IMR-90 (cell line): ENCODE results near the gene PCCA. TPM values are rescaled to one million over a fixed set of nuclear protein-coding genes. Genes with fewer than 3 reads are reported as not detected.

Source experiments
- ATAC-seq: fragments of 200-7000 bp; cut with Tn5 transposase; 2 replicates; pipeline ENCODE4 v1.9.1; 2020; ENCODE audit warnings: low read depth, mild to moderate bottlenecking, moderate library complexity
- BruUV-seq: library from RNA; stranded (reverse); fragments of 400-500 nt; replicated peaks from 2 replicates; lab custom pipeline; 2021; lab: Mats Ljungman, UMichigan
- CTCF ChIA-PET: fragments of 300-600 bp; formaldehyde crosslinking; extraction: SDS; loops from one replicate; lab custom pipeline; 2021; ENCODE audit warnings: antibody characterized with exemption; lab: Yijun Ruan, JAX
- POLR2A ChIA-PET: fragments of 300-600 bp; sonication (Branson Sonifier 250); formaldehyde crosslinking; loops from one replicate; lab custom pipeline; 2022; ENCODE audit warnings: antibody characterized with exemption; ENCODE audit not compliant: unreplicated experiment; lab: Charles Lee
- DNase-seq: peaks from one replicate; pipeline ENCODE4 v3.0.0; 2013
- H2AFZ ChIP-seq: replicated peaks from 2 replicates; pipeline ENCODE3; 2013; ENCODE audit warnings: low read length, mild to moderate bottlenecking; ENCODE audit not compliant: poor library complexity
- H2AK5ac ChIP-seq: 2 replicates; pipeline ENCODE4 v1.6.1; 2013; ENCODE audit warnings: low read depth, low read length, inconsistent platforms
- H2AK9ac ChIP-seq: replicated peaks from 2 replicates; pipeline ENCODE3; 2013; ENCODE audit warnings: mild to moderate bottlenecking, low read depth, low read length, moderate library complexity; ENCODE audit not compliant: poor library complexity
- H2BK120ac ChIP-seq: 2 replicates; pipeline ENCODE4 v1.6.1; 2013; ENCODE audit warnings: low read depth, low read length, inconsistent platforms
- H2BK15ac ChIP-seq: 3 replicates; pipeline ENCODE4 v1.6.1; 2013; ENCODE audit warnings: low read depth, low read length, inconsistent platforms
- H2BK20ac ChIP-seq: 2 replicates; pipeline ENCODE4 v1.6.1; 2013; ENCODE audit warnings: low read depth, mild to moderate bottlenecking, inconsistent platforms, low read length, moderate library complexity
- H2BK5ac ChIP-seq: 2 replicates; pipeline ENCODE4 v1.6.1; 2013; ENCODE audit warnings: mild to moderate bottlenecking, low read depth, low read length, inconsistent platforms; ENCODE audit not compliant: poor library complexity, severe bottlenecking
- H3K14ac ChIP-seq: replicated peaks from 2 replicates; pipeline ENCODE4 v1.6.1; 2013; ENCODE audit warnings: low read depth, low read length, inconsistent platforms
- H3K18ac ChIP-seq: 2 replicates; pipeline ENCODE4 v1.6.1; 2013; ENCODE audit warnings: low read depth, low read length, control low read depth
- H3K23ac ChIP-seq: 2 replicates; pipeline ENCODE4 v1.6.1; 2013; ENCODE audit warnings: low read depth, low read length, inconsistent platforms
- H3K27ac ChIP-seq: 2 replicates; pipeline ENCODE4 v1.5.1; 2013; ENCODE audit warnings: mild to moderate bottlenecking, control low read depth, low read length; ENCODE audit not compliant: insufficient read depth
- H3K27me3 ChIP-seq: 2 replicates; pipeline ENCODE4 v1.6.1; 2013; ENCODE audit warnings: low read length; ENCODE audit not compliant: control insufficient read depth, insufficient read depth
- H3K36me3 ChIP-seq: 2 replicates; pipeline ENCODE4 v1.6.1; 2013; ENCODE audit warnings: low read length, mixed read lengths; ENCODE audit not compliant: control insufficient read depth, insufficient read depth
- H3K4ac ChIP-seq: 2 replicates; pipeline ENCODE4 v1.6.1; 2013; ENCODE audit warnings: low read depth, low read length, inconsistent platforms
- H3K4me1 ChIP-seq: 2 replicates; pipeline ENCODE4 v1.6.1; 2013; ENCODE audit warnings: low read length, mixed read lengths; ENCODE audit not compliant: control insufficient read depth, insufficient read depth
- H3K4me2 ChIP-seq: 2 replicates; pipeline ENCODE4 v1.6.1; 2013; ENCODE audit warnings: low read depth, mild to moderate bottlenecking, control low read depth, low read length, moderate library complexity
- H3K4me3 ChIP-seq: 2 replicates; pipeline ENCODE4 v1.5.1; 2013; ENCODE audit warnings: low read depth, mild to moderate bottlenecking, control low read depth, low read length, moderate library complexity; ENCODE audit not compliant: insufficient read depth
- H3K56ac ChIP-seq: 2 replicates; pipeline ENCODE4 v1.6.1; 2013; ENCODE audit warnings: low read length, inconsistent platforms; ENCODE audit not compliant: insufficient read depth; ENCODE audit errors: extremely low read depth
- H3K79me1 ChIP-seq, 2 experiments: 2 replicates each; pipeline ENCODE4 v1.6.1; 2013; ENCODE audit warnings: low read length in 2 of 2, inconsistent platforms in 1 of 2, low read depth in 1 of 2
- H3K9ac ChIP-seq: 2 replicates; pipeline ENCODE4 v1.6.1; 2013; ENCODE audit warnings: low read depth, low read length, control low read depth
- H3K9me1 ChIP-seq: 2 replicates; pipeline ENCODE4 v1.6.1; 2013; ENCODE audit warnings: low read length, inconsistent platforms; ENCODE audit not compliant: insufficient read depth
- H3K9me3 ChIP-seq: 2 replicates; pipeline ENCODE4 v1.6.1; 2013; ENCODE audit warnings: low read length; ENCODE audit not compliant: control insufficient read depth, insufficient read depth
- H4K20me1 ChIP-seq: 2 replicates; pipeline ENCODE4 v1.6.1; 2013; ENCODE audit warnings: low read length, inconsistent platforms; ENCODE audit not compliant: insufficient read depth
- H4K5ac ChIP-seq: 2 replicates; pipeline ENCODE4 v1.6.1; 2013; ENCODE audit warnings: mild to moderate bottlenecking, low read depth, low read length, control low read depth
- H4K8ac ChIP-seq, 2 experiments: 2 replicates each; pipeline ENCODE4 v1.6.1; 2013; ENCODE audit warnings: low read depth in 2 of 2, low read length in 2 of 2, control low read depth in 1 of 2, inconsistent platforms in 1 of 2
- H4K91ac ChIP-seq: 2 replicates; pipeline ENCODE4 v1.6.1; 2013; ENCODE audit warnings: low read depth, low read length, inconsistent platforms; ENCODE audit not compliant: insufficient read depth
- BHLHE40 ChIP-seq: fragments of 150-350 bp; IDR thresholded peaks from 2 replicates; pipeline ENCODE4 v1.6.1; 2016; ENCODE audit warnings: mild to moderate bottlenecking, low read depth, low read length
- CTCF ChIP-seq: conservative IDR thresholded peaks from 2 replicates; pipeline ENCODE4 v1.5.1; 2012; ENCODE audit warnings: mild to moderate bottlenecking, low read depth, low read length, improper control_type of control experiment
- ELK1 ChIP-seq: fragments of 150-350 bp; IDR thresholded peaks from 2 replicates; pipeline ENCODE4 v1.6.1; 2016; ENCODE audit warnings: low read depth, mild to moderate bottlenecking, low read length, moderate library complexity, borderline replicate concordance
- WGBS, 2 experiments: methylation state at CpG; one replicate each; pipeline versions ENCODE4 v1.1.5 to v1.1.7; 2013; ENCODE audit warnings: missing lambda C conversion rate in 2 of 2; ENCODE audit not compliant: insufficient read length in 1 of 2; ENCODE audit errors: extremely low coverage in 2 of 2; 5-methylcytosine and 5-hydroxymethylcytosine counted together
- dilution Hi-C: fragments of 300-500 bp; cut with HindIII; formaldehyde crosslinking; loops from one replicate; pipeline ENCODE4 v1.14.3; 2018; ENCODE audit warnings: low sequenced_read_pairs; ENCODE audit not compliant: unreplicated experiment
- in situ Hi-C: fragments of 300-500 bp; cut with MboI; formaldehyde crosslinking; loops from 3 replicates; pipeline ENCODE4 v1.14.3; 2019; ENCODE audit warnings: low sequenced_read_pairs, inconsistent platforms, mixed read lengths
- intact Hi-C: fragments of 100-400 bp; cut with micrococcal nuclease; formaldehyde crosslinking; loops from 2 replicates; pipeline ENCODE4 v1.10.0; 2022
- polyA plus RNA-seq, 3 experiments: library from polyadenylated mRNA; depleted of rRNA; stranded (reverse); fragments of >200 nt; gene quantifications; 2 replicates each; pipeline ENCODE4 v1.2.3, GENCODE V29; 2012; ENCODE audit warnings: low replicate concordance in 1 of 3
- total RNA-seq: library from RNA; depleted of rRNA; stranded (reverse); fragments of >200 nt; gene quantifications from 2 replicates; pipeline ENCODE4 v1.2.3, GENCODE V29; 2012

Gene PCCA
- total and polyA plus RNA-seq, 2 of the 4 experiments (the other 2 are of a cell fraction): 7.6 to 24.0 TPM

- CTCF ChIA-PET: interaction anchor here (0.6 to 2.1 kb wide), 10 partner anchors 15 to 1399 kb away, joined by 3 to 6 read pairs (median 4); no protein-coding TSS in a partner anchor
- BruUV-seq: no TSS peak
Observed at GRCh38 chr13:100515410-100515800, 426.5 kb downstream of the PCCA start.

More at GRCh38 chr13:100515410-100515800, 426.5 kb downstream of the PCCA start:
- H3K79me1 ChIP-seq: no peaks in the 10 kb centered on the region
- H3K9ac ChIP-seq: no peak overlapping the region
- H3K36me3 ChIP-seq: peaks cover 2% of the 10 kb centered on the region; the same call in 1 of the 2 replicates
- no peak overlapping the region for H2AK5ac ChIP-seq
- H3K9me3 ChIP-seq: no peaks in the 10 kb centered on the region
- no peak overlapping the region for H2BK5ac ChIP-seq
- no peak overlapping the region for H3K23ac ChIP-seq
- H3K4ac ChIP-seq: no peak overlapping the region
- H2AK9ac ChIP-seq: no peak overlapping the region
- H3K9me1 ChIP-seq: no peaks in the 10 kb centered on the region; the same call in 1 of the 2 replicates
- H3K4me1 ChIP-seq: no peaks in the 10 kb centered on the region; the same call in 1 of the 2 replicates
- ATAC-seq (no peak), DNase-seq (no peak)
- WGBS, 2 experiments: 54% methylated on average over 6 of the region's 20 CpGs; no CpG with 5 or more reads in 1 of the 2 experiments
- H4K5ac ChIP-seq: no peak overlapping the region
- no peak overlapping the region; the same call in 1 of the 2 replicates for H2BK20ac ChIP-seq
- H3K27ac ChIP-seq: no peak overlapping the region
- no peak for TF ChIP-seq ELK1
- TF ChIP-seq CTCF: no peak
- TF ChIP-seq BHLHE40: no peak
- H2BK120ac ChIP-seq: no peak overlapping the region
- H2AFZ ChIP-seq: no peak overlapping the region
- dilution Hi-C loops: no loop called here
- in situ Hi-C loops: loop anchor here (10.0 kb wide), 1 partner anchor 861 kb away; no protein-coding TSS in a partner anchor
- H3K4me2 ChIP-seq: no peak overlapping the region
- H4K8ac ChIP-seq: no peak overlapping the region
- no peak overlapping the region for H3K56ac ChIP-seq
- no peak overlapping the region for H2BK15ac ChIP-seq
- POLR2A ChIA-PET: no interaction called here
- H3K18ac ChIP-seq: no peak overlapping the region
- no peaks in the 10 kb centered on the region for H4K20me1 ChIP-seq
- no peak overlapping the region for H3K4me3 ChIP-seq
- no peaks in the 10 kb centered on the region for H3K27me3 ChIP-seq
- no peak overlapping the region for H3K14ac ChIP-seq
- no peak overlapping the region for H4K91ac ChIP-seq
- intact Hi-C loops: loop anchor here (1.0 to 10.0 kb wide), 7 partner anchors 171 to 843 kb away; partner anchors contain the start of genes PCCA and ZIC5
